RWPE2 (cell line): ENCODE data around the gene PDXP.

Experiments
- ATAC-seq: fragments of 200-7000 bp; cut with Tn5 transposase; 3 replicates; pipeline ENCODE4 v1.9.1; 2021; ENCODE audit warnings: low read depth
- DNase-seq: peaks from one replicate; pipeline ENCODE4 v3.0.0-alpha.2; 2020; ENCODE audit warnings: low spot score
- H3K27ac ChIP-seq: fragments of 450-650 bp; 2 replicates; pipeline ENCODE4 v1.5.1; 2017; ENCODE audit warnings: mild to moderate bottlenecking; ENCODE audit not compliant: poor library complexity, severe bottlenecking
- H3K27me3 ChIP-seq: fragments of 250-450 bp; sonication (Bioruptor Pico); 2 replicates; pipeline ENCODE4 v1.5.1; 2021; ENCODE audit warnings: mild to moderate bottlenecking, moderate library complexity; ENCODE audit not compliant: insufficient read depth, poor library complexity, severe bottlenecking
- H3K36me3 ChIP-seq: fragments of 250-450 bp; sonication (Bioruptor Pico); 2 replicates; pipeline ENCODE4 v1.5.1; 2020; ENCODE audit warnings: low read depth, mild to moderate bottlenecking, moderate library complexity
- H3K4me1 ChIP-seq: fragments of 250-450 bp; sonication (Bioruptor Pico); 2 replicates; pipeline ENCODE4 v1.5.1; 2021; ENCODE audit warnings: mild to moderate bottlenecking, moderate library complexity; ENCODE audit not compliant: insufficient read depth, poor library complexity, severe bottlenecking
- H3K4me3 ChIP-seq: fragments of 250-450 bp; sonication (Bioruptor Pico); 2 replicates; pipeline ENCODE4 v1.5.1; 2021; ENCODE audit warnings: mild to moderate bottlenecking, moderate library complexity; ENCODE audit not compliant: severe bottlenecking
- H3K9me3 ChIP-seq: fragments of 250-450 bp; sonication (Bioruptor Pico); 2 replicates; pipeline ENCODE4 v1.5.1; 2021; ENCODE audit warnings: mild to moderate bottlenecking, moderate library complexity; ENCODE audit not compliant: severe bottlenecking
- CTCF ChIP-seq: fragments of 450-650 bp; IDR thresholded peaks from one replicate; pipeline ENCODE4 v1.5.1; 2017; ENCODE audit warnings: mild to moderate bottlenecking, moderate library complexity; ENCODE audit not compliant: poor library complexity, severe bottlenecking

Gene PDXP

GRCh38 chr22:37643225-37643847, 15.2 kb upstream of the PDXP start:
- Histone ChIP-seq H3K4me3 (no peak overlapping the region), H3K27ac (no peak overlapping the region), H3K36me3 (peaks cover 73% of the 10 kb centered on the region), H3K27me3 (no peaks in the 10 kb centered on the region), H3K9me3 (no peaks in the 10 kb centered on the region), H3K4me1 (peaks cover 8% of the 10 kb centered on the region)
- ATAC-seq (peak; percentile 56; the same call in 2 of the 3 replicates), DNase-seq (peak; percentile 69)
- TF ChIP-seq CTCF: peak; percentile 93

GRCh38 chr22:37647317-37647716, 11.2 kb upstream of the PDXP start:
- Histone ChIP-seq H3K27me3 (no peaks in the 10 kb centered on the region), H3K36me3 (peaks cover 97% of the 10 kb centered on the region), H3K4me3 (no peak overlapping the region), H3K4me1 (no peaks in the 10 kb centered on the region), H3K9me3 (no peaks in the 10 kb centered on the region), H3K27ac (no peak overlapping the region)
- peak; percentile 51 for DNase-seq
- ATAC-seq: no peak
- TF ChIP-seq CTCF: no peak

GRCh38 chr22:37647928-37648327, 10.6 kb upstream of the PDXP start:
- Histone ChIP-seq H3K36me3 (peaks cover 95% of the 10 kb centered on the region), H3K9me3 (no peaks in the 10 kb centered on the region), H3K27me3 (no peaks in the 10 kb centered on the region), H3K4me1 (no peaks in the 10 kb centered on the region), H3K27ac (no peak overlapping the region), H3K4me3 (no peak overlapping the region)
- ATAC-seq (no peak), DNase-seq (no peak)
- TF ChIP-seq CTCF: no peak

GRCh38 chr22:37650463-37651136, 7.9 kb upstream of the PDXP start:
- ATAC-seq (no peak), DNase-seq (no peak)
- Histone ChIP-seq H3K9me3 (no peaks in the 10 kb centered on the region), H3K27ac (no peak overlapping the region), H3K4me3 (no peak overlapping the region), H3K27me3 (no peaks in the 10 kb centered on the region), H3K4me1 (no peaks in the 10 kb centered on the region), H3K36me3 (peaks cover 74% of the 10 kb centered on the region)
- no peak for TF ChIP-seq CTCF

- Histone ChIP-seq H3K36me3 (peaks cover 35% of the 10 kb centered on the region), H3K27ac (no peak overlapping the region), H3K4me3 (no peak overlapping the region), H3K4me1 (peaks cover under 1% of the 10 kb centered on the region), H3K9me3 (no peaks in the 10 kb centered on the region), H3K27me3 (no peaks in the 10 kb centered on the region)
- no peak for ATAC-seq
- no peak for TF ChIP-seq CTCF
- no peak for DNase-seq
Measured at GRCh38 chr22:37654563-37655251, 3.8 kb upstream of the PDXP start.
